ENCODE results near the gene ANXA11. TPM values are rescaled to one million over a fixed set of nuclear protein-coding genes. Genes with fewer than 3 reads are reported as not detected.
A peak's percentile ranks its signal among the peaks of the same experiment; 100 is the strongest.

ANXA11 gene
- total and polyA plus RNA-seq, 9 of the 15 experiments (the other 6 are each of a cell fraction or from before 2014, with no cell fraction given), result 43.6 to 212 (median 109) TPM

- TF ChIP-seq PCBP1 (IDR thresholded peaks at IDR 0.05; ENCODE audit: low read depth, low read length, poor library complexity, severe bottlenecking), result no peak
- TF ChIP-seq RBM14 (IDR thresholded peaks at IDR 0.05; ENCODE audit: borderline replicate concordance, insufficient read depth, low read depth, low read length), result no peak
- TF ChIP-seq CHD2 (IDR thresholded peaks at IDR 0.05; ENCODE audit: low read depth, low read length), result no peak
- no peak for TF ChIP-seq MED1 (CRISPR knock-in tag; IDR thresholded peaks at IDR 0.05; ENCODE audit: borderline replicate concordance)
- TF ChIP-seq, protein P1, sequence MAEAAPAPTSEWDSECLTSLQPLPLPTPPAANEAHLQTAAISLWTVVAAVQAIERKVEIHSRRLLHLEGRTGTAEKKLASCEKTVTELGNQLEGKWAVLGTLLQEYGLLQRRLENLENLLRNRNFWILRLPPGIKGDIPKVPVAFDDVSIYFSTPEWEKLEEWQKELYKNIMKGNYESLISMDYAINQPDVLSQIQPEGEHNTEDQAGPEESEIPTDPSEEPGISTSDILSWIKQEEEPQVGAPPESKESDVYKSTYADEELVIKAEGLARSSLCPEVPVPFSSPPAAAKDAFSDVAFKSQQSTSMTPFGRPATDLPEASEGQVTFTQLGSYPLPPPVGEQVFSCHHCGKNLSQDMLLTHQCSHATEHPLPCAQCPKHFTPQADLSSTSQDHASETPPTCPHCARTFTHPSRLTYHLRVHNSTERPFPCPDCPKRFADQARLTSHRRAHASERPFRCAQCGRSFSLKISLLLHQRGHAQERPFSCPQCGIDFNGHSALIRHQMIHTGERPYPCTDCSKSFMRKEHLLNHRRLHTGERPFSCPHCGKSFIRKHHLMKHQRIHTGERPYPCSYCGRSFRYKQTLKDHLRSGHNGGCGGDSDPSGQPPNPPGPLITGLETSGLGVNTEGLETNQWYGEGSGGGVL (CRISPR knock-in tag; IDR thresholded peaks at IDR 0.05), result no peak
- TF ChIP-seq, protein P2, sequence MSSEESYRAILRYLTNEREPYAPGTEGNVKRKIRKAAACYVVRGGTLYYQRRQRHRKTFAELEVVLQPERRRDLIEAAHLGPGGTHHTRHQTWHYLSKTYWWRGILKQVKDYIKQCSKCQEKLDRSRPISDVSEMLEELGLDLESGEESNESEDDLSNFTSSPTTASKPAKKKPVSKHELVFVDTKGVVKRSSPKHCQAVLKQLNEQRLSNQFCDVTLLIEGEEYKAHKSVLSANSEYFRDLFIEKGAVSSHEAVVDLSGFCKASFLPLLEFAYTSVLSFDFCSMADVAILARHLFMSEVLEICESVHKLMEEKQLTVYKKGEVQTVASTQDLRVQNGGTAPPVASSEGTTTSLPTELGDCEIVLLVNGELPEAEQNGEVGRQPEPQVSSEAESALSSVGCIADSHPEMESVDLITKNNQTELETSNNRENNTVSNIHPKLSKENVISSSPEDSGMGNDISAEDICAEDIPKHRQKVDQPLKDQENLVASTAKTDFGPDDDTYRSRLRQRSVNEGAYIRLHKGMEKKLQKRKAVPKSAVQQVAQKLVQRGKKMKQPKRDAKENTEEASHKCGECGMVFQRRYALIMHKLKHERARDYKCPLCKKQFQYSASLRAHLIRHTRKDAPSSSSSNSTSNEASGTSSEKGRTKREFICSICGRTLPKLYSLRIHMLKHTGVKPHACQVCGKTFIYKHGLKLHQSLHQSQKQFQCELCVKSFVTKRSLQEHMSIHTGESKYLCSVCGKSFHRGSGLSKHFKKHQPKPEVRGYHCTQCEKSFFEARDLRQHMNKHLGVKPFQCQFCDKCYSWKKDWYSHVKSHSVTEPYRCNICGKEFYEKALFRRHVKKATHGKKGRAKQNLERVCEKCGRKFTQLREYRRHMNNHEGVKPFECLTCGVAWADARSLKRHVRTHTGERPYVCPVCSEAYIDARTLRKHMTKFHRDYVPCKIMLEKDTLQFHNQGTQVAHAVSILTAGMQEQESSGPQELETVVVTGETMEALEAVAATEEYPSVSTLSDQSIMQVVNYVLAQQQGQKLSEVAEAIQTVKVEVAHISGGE (CRISPR knock-in tag; IDR thresholded peaks at IDR 0.05), result peak in 1 of 3 experiments; percentile 91; a peak in 3 of 6 replicates
- TF ChIP-seq ZNF354B (CRISPR knock-in tag; IDR thresholded peaks at IDR 0.05), result no peak
- no peak for TF ChIP-seq HSF4 (CRISPR knock-in tag; IDR thresholded peaks at IDR 0.05; ENCODE audit: borderline replicate concordance)
- no peak for TF ChIP-seq RFX7 (CRISPR knock-in tag; IDR thresholded peaks at IDR 0.05)
- TF ChIP-seq ZNF174 (CRISPR knock-in tag; IDR thresholded peaks at IDR 0.05), result no peak
- no peak for TF ChIP-seq CHD4 (IDR thresholded peaks at IDR 0.05; ENCODE audit: insufficient read depth, insufficient replicate concordance, low read depth, low read length, poor library complexity, severe bottlenecking)
- TF ChIP-seq SFPQ (IDR thresholded peaks at IDR 0.05; ENCODE audit: low read depth, low read length), result no peak
- TF ChIP-seq ZNF232 (CRISPR knock-in tag; IDR thresholded peaks at IDR 0.05), result no peak
Observed at GRCh38 chr10:80205477-80206276, at the start of gene ANXA11 (continued).

Data from K562 (cell line).